Measurements from ENCODE around the gene CLEC10A.

Gene CLEC10A

GRCh38 chr17:7043497-7044198 is 36.4 kb downstream of the CLEC10A start, which contains the start of gene SLC16A11:
SLC16A11 (minus strand) TSS chr17:7044092; CDS start chr17:7043513, 579 bp downstream.
- TF ChIP-seq POLR2AphosphoS5 (IDR thresholded peaks at IDR 0.05; ENCODE audit: low read depth, low read length): no peak

DNA sequence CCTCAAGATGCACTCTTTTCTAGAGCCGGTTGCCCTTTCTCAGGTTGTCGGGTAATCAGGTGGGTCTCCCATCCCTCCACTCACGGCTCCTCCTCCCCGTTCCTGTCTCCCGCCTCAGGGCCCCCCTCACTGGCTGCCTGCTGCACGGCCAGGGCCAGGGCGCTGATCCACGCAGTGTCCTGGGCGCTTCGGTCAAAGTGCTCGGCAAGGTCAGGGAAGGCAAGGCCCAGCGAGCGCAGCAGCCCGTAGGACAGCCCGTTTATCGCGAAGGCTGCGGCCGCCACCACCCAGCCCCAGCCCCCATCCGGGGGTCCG is 36.9 kb downstream of the CLEC10A start:
- TF ChIP-seq TAF1 (IDR thresholded peaks at IDR 0.05; ENCODE audit: borderline replicate concordance, insufficient read depth, low read length): no peak
- no peak for TF ChIP-seq REST (IDR thresholded peaks at IDR 0.05; ENCODE audit: insufficient read depth in 1 of 2, low read depth in 2 of 2, low read length in 2 of 2)
- TF ChIP-seq POLR2AphosphoS5 (IDR thresholded peaks at IDR 0.05; ENCODE audit: low read depth, low read length): no peak
- no peak for TF ChIP-seq FOXP2 (optimal IDR thresholded peaks at IDR 0.05; ENCODE audit: borderline replicate concordance, extremely low read depth, extremely low read length, insufficient read depth)
- no peak for TF ChIP-seq SIN3A (IDR thresholded peaks at IDR 0.05; ENCODE audit: borderline replicate concordance, insufficient read depth, low read length)

GRCh38 chr17:7042501-7043181 is 37.4 kb downstream of the CLEC10A start:
- TF ChIP-seq SIN3A (IDR thresholded peaks at IDR 0.05; ENCODE audit: borderline replicate concordance, insufficient read depth, low read length): no peak
- TF ChIP-seq TAF1 (IDR thresholded peaks at IDR 0.05; ENCODE audit: borderline replicate concordance, insufficient read depth, low read length): no peak
- TF ChIP-seq FOXP2 (optimal IDR thresholded peaks at IDR 0.05; ENCODE audit: borderline replicate concordance, extremely low read depth, extremely low read length, insufficient read depth): no peak
- TF ChIP-seq REST (IDR thresholded peaks at IDR 0.05; ENCODE audit: insufficient read depth in 1 of 2, low read depth in 2 of 2, low read length in 2 of 2): no peak
- no peak for TF ChIP-seq POLR2AphosphoS5 (IDR thresholded peaks at IDR 0.05; ENCODE audit: low read depth, low read length)

DNA sequence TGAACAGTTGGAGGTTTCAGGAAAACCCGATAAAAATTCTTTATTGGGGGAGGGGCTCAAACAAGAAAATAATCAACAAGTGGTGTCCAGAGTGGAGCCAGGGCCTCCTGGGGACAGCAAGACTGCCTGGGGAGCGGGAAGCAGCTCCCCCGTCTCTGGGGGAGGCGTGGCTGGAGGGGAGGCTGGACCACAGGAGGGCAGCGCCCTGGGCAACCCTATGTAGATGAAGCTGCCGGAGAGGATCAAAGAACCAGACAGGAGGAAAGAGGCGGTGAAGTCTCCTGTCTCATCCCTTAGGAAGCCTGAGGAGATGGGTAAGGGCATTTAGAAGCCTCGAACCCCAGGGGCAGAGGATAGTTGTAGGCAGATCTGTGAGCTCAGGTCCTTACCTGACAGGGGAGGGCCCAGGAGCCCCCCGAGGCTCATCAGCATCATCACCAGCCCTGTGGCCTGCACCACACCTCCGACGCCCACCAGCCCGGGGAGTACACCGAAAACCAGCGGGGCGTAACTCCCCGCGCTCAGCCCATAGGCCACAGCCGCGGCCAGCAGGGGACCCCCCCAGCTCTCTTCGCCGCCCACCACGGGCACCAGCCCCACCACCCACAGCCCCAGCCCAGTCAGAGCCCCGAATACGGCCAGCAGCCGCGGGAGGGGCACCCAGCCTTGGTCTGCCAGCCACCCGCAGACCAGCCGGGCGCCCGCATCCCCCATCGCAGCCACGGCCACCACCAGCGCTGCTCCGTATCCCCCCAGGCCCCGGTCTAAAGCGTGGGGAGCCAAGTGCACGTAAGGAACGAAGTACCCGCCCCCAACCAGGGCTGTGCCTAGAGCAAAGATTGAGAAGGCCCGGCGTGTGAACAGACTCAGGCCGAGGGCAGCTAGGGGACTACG is 38.2 kb downstream of the CLEC10A start:
- TF ChIP-seq REST (IDR thresholded peaks at IDR 0.05; ENCODE audit: insufficient read depth in 1 of 2, low read depth in 2 of 2, low read length in 2 of 2): no peak
- no peak for TF ChIP-seq FOXP2 (optimal IDR thresholded peaks at IDR 0.05; ENCODE audit: borderline replicate concordance, extremely low read depth, extremely low read length, insufficient read depth)
- TF ChIP-seq POLR2AphosphoS5 (IDR thresholded peaks at IDR 0.05; ENCODE audit: low read depth, low read length): no peak
- no peak for TF ChIP-seq TAF1 (IDR thresholded peaks at IDR 0.05; ENCODE audit: borderline replicate concordance, insufficient read depth, low read length)
- no peak for TF ChIP-seq SIN3A (IDR thresholded peaks at IDR 0.05; ENCODE audit: borderline replicate concordance, insufficient read depth, low read length)

DNA sequence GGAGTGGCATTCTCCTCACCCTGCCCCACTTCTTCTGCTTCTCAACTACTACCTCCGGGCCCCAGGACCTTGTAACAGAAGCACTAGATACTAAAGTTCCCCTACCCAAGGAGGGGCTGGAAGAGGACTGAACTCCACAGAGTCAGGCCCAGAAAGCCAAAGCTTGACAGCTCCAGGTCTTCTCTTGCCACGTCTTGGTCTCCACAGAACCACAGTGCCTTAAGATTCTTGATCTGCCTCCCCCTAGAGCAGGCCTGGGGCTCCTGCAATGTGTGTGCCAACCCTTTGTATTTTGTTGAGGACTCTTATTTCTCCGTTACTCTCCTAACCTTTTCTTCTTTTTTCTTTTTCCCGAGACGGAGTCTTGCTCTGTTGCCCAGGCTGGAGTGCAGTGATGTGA is 40.2 kb downstream of the CLEC10A start:
- TF ChIP-seq SIN3A (IDR thresholded peaks at IDR 0.05; ENCODE audit: borderline replicate concordance, insufficient read depth, low read length) (no peak), POLR2AphosphoS5 (IDR thresholded peaks at IDR 0.05; ENCODE audit: low read depth, low read length) (no peak), FOXP2 (optimal IDR thresholded peaks at IDR 0.05; ENCODE audit: borderline replicate concordance, extremely low read depth, extremely low read length, insufficient read depth) (no peak), REST (IDR thresholded peaks at IDR 0.05; ENCODE audit: insufficient read depth in 1 of 2, low read depth in 2 of 2, low read length in 2 of 2) (no peak), TAF1 (IDR thresholded peaks at IDR 0.05; ENCODE audit: borderline replicate concordance, insufficient read depth, low read length) (no peak)
